Bronchial epithelial cell (primary cell): ENCODE measurements around the gene OSBPL8. TPM values are rescaled to one million over a fixed set of nuclear protein-coding genes. Genes with fewer than 3 reads are reported as not detected.

ENCODE experiments used
- DNase-seq: peaks from one replicate; pipeline ENCODE4 v3.0.0-alpha.2; 2010; ENCODE audit warnings: low read depth
- FAIRE-seq: peaks from 2 replicates; lab custom pipeline; 2011; peaks lifted over from hg19 to GRCh38; lab: Jason Lieb, UNC
- H3K27me3 ChIP-seq: 2 replicates; pipeline ENCODE4 v1.5.1; 2011; ENCODE audit warnings: low read length; ENCODE audit not compliant: control insufficient read depth, insufficient read depth
- H3K36me3 ChIP-seq: 2 replicates; pipeline ENCODE4 v1.5.1; 2011; ENCODE audit warnings: low read length; ENCODE audit not compliant: control insufficient read depth, insufficient read depth
- H3K4me3 ChIP-seq: 2 replicates; pipeline ENCODE4 v1.5.1; 2011; ENCODE audit warnings: mild to moderate bottlenecking, low read depth, low read length, control low read depth
- CTCF ChIP-seq: IDR thresholded peaks from 2 replicates; pipeline ENCODE4 v1.5.1; 2011; ENCODE audit warnings: mild to moderate bottlenecking, moderate library complexity, low read length, control low read depth, inconsistent platforms; ENCODE audit not compliant: insufficient read depth, severe bottlenecking
- total RNA-seq: library from RNA; depleted of rRNA; stranded (reverse); fragments of >200 nt; gene quantifications from 2 replicates; pipeline ENCODE4 v1.2.1, GENCODE V29; 2014

Gene OSBPL8
- total RNA-seq, 1 donor from 2014 or later, result 63.7 TPM

GRCh38 chr12:76449993-76450392 lies 109.6 kb downstream of the OSBPL8 start:
- DNase-seq (no peak), FAIRE-seq (no peak)
- H3K4me3 ChIP-seq, result no peak overlapping the region
- H3K27me3 ChIP-seq, result no peaks in the 10 kb centered on the region
- TF ChIP-seq CTCF, result no peak
- no peaks in the 10 kb centered on the region for H3K36me3 ChIP-seq

GRCh38 chr12:76449583-76449982 lies 110.0 kb downstream of the OSBPL8 start:
- no peaks in the 10 kb centered on the region for H3K36me3 ChIP-seq
- no peaks in the 10 kb centered on the region for H3K27me3 ChIP-seq
- H3K4me3 ChIP-seq, result no peak overlapping the region
- TF ChIP-seq CTCF, result no peak
- no peak for FAIRE-seq
- DNase-seq, result peak; percentile 91

GRCh38 chr12:76449016-76449415 lies 110.6 kb downstream of the OSBPL8 start:
- no peak for TF ChIP-seq CTCF
- FAIRE-seq (no peak), DNase-seq (no peak)
- H3K4me3 ChIP-seq, result no peak overlapping the region
- no peaks in the 10 kb centered on the region for H3K27me3 ChIP-seq
- H3K36me3 ChIP-seq, result no peaks in the 10 kb centered on the region

GRCh38 chr12:76446090-76446489 lies 113.5 kb downstream of the OSBPL8 start:
- TF ChIP-seq CTCF, result no peak
- Histone ChIP-seq H3K36me3 (no peaks in the 10 kb centered on the region), H3K4me3 (no peak overlapping the region), H3K27me3 (no peaks in the 10 kb centered on the region)
- FAIRE-seq, result no peak
- no peak for DNase-seq

GRCh38 chr12:76445462-76445861 lies 114.1 kb downstream of the OSBPL8 start:
- TF ChIP-seq CTCF, result no peak
- Histone ChIP-seq H3K4me3 (no peak overlapping the region), H3K36me3 (no peaks in the 10 kb centered on the region), H3K27me3 (no peaks in the 10 kb centered on the region)
- DNase-seq (no peak), FAIRE-seq (no peak)

- Histone ChIP-seq H3K36me3 (no peaks in the 10 kb centered on the region), H3K4me3 (no peak overlapping the region), H3K27me3 (no peaks in the 10 kb centered on the region)
- TF ChIP-seq CTCF, result no peak
- DNase-seq (peak; percentile 30), FAIRE-seq (no peak)
These were observed 115.1 kb downstream of the OSBPL8 start for GRCh38 chr12:76444408-76444984.
